Trophoblast cell (in vitro differentiated cells and primary cell): Measurements from ENCODE around the gene NEUROG1. TPM values are rescaled to one million over a fixed set of nuclear protein-coding genes. Genes with fewer than 3 reads are reported as not detected.

ENCODE experiments used
- DNase-seq, 2 donors: peaks; one replicate each; pipeline ENCODE4 v3.0.0-alpha.2; 2016
- H2AFZ ChIP-seq: 2 replicates; pipeline ENCODE4 v1.6.1; 2013; ENCODE audit warnings: low read length, moderate library complexity, mild to moderate bottlenecking; ENCODE audit not compliant: insufficient read depth, poor library complexity
- H2AK5ac ChIP-seq: 2 replicates; pipeline ENCODE4 v1.6.1; 2013; ENCODE audit warnings: mild to moderate bottlenecking, low read length
- H2BK120ac ChIP-seq: 2 replicates; pipeline ENCODE4 v1.6.1; 2013; ENCODE audit warnings: low read length, mild to moderate bottlenecking, moderate library complexity; ENCODE audit not compliant: insufficient read depth, poor library complexity
- H2BK12ac ChIP-seq: 2 replicates; pipeline ENCODE4 v1.6.1; 2013; ENCODE audit warnings: mild to moderate bottlenecking, low read length, moderate library complexity
- H2BK5ac ChIP-seq: 2 replicates; pipeline ENCODE4 v1.6.1; 2013; ENCODE audit warnings: low read length, low read depth, moderate library complexity, mild to moderate bottlenecking; ENCODE audit not compliant: poor library complexity
- H3K14ac ChIP-seq: 2 replicates; pipeline ENCODE4 v1.6.1; 2013; ENCODE audit warnings: mild to moderate bottlenecking, low read length
- H3K18ac ChIP-seq: 2 replicates; pipeline ENCODE4 v1.6.1; 2013; ENCODE audit warnings: mild to moderate bottlenecking, low read length
- H3K23ac ChIP-seq: 2 replicates; pipeline ENCODE4 v1.6.1; 2013; ENCODE audit warnings: low read length
- H3K27ac ChIP-seq: 2 replicates; pipeline ENCODE4 v1.5.1; 2013; ENCODE audit warnings: low read depth, mild to moderate bottlenecking, inconsistent platforms, low read length, moderate library complexity
- H3K27me3 ChIP-seq: 2 replicates; pipeline ENCODE4 v1.6.1; 2013; ENCODE audit warnings: inconsistent platforms, mild to moderate bottlenecking, low read length, moderate library complexity; ENCODE audit not compliant: insufficient read depth
- H3K36me3 ChIP-seq, 2 experiments: 1 replicate in 1 of 2; 2 replicates in 1 of 2; pipeline ENCODE4 v1.6.1; 2013; ENCODE audit warnings: low read length in 2 of 2, mild to moderate bottlenecking in 2 of 2, moderate library complexity in 1 of 2; ENCODE audit not compliant: insufficient read depth in 2 of 2, control insufficient read depth in 1 of 2
- H3K4ac ChIP-seq: 2 replicates; pipeline ENCODE4 v1.6.1; 2013; ENCODE audit warnings: low read depth, mild to moderate bottlenecking, low read length, moderate library complexity
- H3K4me1 ChIP-seq, 2 experiments: 1 replicate in 1 of 2; 2 replicates in 1 of 2; pipeline ENCODE4 v1.6.1; 2013; ENCODE audit warnings: low read length in 2 of 2, mild to moderate bottlenecking in 2 of 2, moderate library complexity in 1 of 2; ENCODE audit not compliant: insufficient read depth in 2 of 2, control insufficient read depth in 1 of 2
- H3K4me2 ChIP-seq: 2 replicates; pipeline ENCODE4 v1.6.1; 2013; ENCODE audit warnings: inconsistent platforms, mild to moderate bottlenecking, low read length, moderate library complexity
- H3K4me3 ChIP-seq: 2 replicates; pipeline ENCODE4 v1.5.1; 2013; ENCODE audit warnings: mild to moderate bottlenecking, low read depth, low read length, inconsistent platforms
- H3K79me1 ChIP-seq: one replicate; pipeline ENCODE4 v1.6.1; 2013; ENCODE audit warnings: low read length
- H3K79me2 ChIP-seq: 2 replicates; pipeline ENCODE4 v1.6.1; 2013; ENCODE audit warnings: low read length, mild to moderate bottlenecking; ENCODE audit not compliant: control insufficient read depth, insufficient read depth, poor library complexity
- H3K9ac ChIP-seq: 2 replicates; pipeline ENCODE4 v1.6.1; 2013; ENCODE audit warnings: mild to moderate bottlenecking, low read length
- H3K9me3 ChIP-seq: 2 replicates; pipeline ENCODE4 v1.6.1; 2013; ENCODE audit warnings: low read depth, mild to moderate bottlenecking, control low read depth, inconsistent platforms, low read length; ENCODE audit not compliant: insufficient read depth
- H4K12ac ChIP-seq: 2 replicates; pipeline ENCODE4 v1.6.1; 2013; ENCODE audit warnings: low read depth, mild to moderate bottlenecking, low read length, moderate library complexity
- H4K8ac ChIP-seq: 2 replicates; pipeline ENCODE4 v1.6.1; 2013; ENCODE audit warnings: low read depth, mild to moderate bottlenecking, low read length, moderate library complexity
- H4K91ac ChIP-seq: one replicate; pipeline ENCODE4 v1.6.1; 2013; ENCODE audit warnings: low read depth, mild to moderate bottlenecking, low read length, moderate library complexity
- WGBS: extraction: QIAGEN DNeasy Blood & Tissue Kit; methylation state at CpG from one replicate; pipeline ENCODE4 v1.1.7; 2013; ENCODE audit warnings: missing lambda C conversion rate; ENCODE audit not compliant: insufficient read length, insufficient coverage; ENCODE audit errors: extremely low coverage; 5-methylcytosine and 5-hydroxymethylcytosine counted together
- polyA plus RNA-seq: library from polyadenylated mRNA; stranded (reverse); fragments of 200-250 nt; gene quantifications from 2 replicates; pipeline ENCODE4 v1.2.3, GENCODE V29; 2013

Gene NEUROG1
- polyA plus RNA-seq, result not detected in 2 replicates

- Histone ChIP-seq H3K27me3 (peaks cover 69% of the 10 kb centered on the region), H3K9ac (no peak within 1 kb of the TSS), H3K4ac (no peak within 1 kb of the TSS), H4K8ac (no peak within 1 kb of the TSS), H2AFZ (no peak within 1 kb of the TSS), H2AK5ac (no peak within 1 kb of the TSS), H3K79me2 (no peaks in the 10 kb centered on the region), H3K14ac (no peak within 1 kb of the TSS), H2BK12ac (no peak within 1 kb of the TSS), H3K79me1 (no peaks in the 10 kb centered on the region), H3K27ac (no peak within 1 kb of the TSS), H2BK120ac (no peak within 1 kb of the TSS), H3K4me3 (peak within 1 kb of the TSS; percentile 57), H2BK5ac (no peak within 1 kb of the TSS), H3K23ac (no peak within 1 kb of the TSS), H3K4me2 (peak within 1 kb of the TSS; percentile 41), H3K9me3 (peaks cover 9% of the 10 kb centered on the region), H4K12ac (no peak within 1 kb of the TSS), H3K18ac (no peak within 1 kb of the TSS), H3K36me3 (no peaks in the 10 kb centered on the region), H4K91ac (no peak within 1 kb of the TSS), H3K4me1 (peaks cover 3 to 11% of the 10 kb centered on the region in 2 experiments)
- no CpG with 5 or more reads among the region's 74 CpGs for WGBS
- DNase-seq, result no peak
These were observed at the start of gene NEUROG1 for GRCh38 chr5:135535820-135536801. Gene NEUROG1 (minus strand): TSS chr5:135535964. CDS start chr5:135535690, 274 bp downstream.

DNA sequence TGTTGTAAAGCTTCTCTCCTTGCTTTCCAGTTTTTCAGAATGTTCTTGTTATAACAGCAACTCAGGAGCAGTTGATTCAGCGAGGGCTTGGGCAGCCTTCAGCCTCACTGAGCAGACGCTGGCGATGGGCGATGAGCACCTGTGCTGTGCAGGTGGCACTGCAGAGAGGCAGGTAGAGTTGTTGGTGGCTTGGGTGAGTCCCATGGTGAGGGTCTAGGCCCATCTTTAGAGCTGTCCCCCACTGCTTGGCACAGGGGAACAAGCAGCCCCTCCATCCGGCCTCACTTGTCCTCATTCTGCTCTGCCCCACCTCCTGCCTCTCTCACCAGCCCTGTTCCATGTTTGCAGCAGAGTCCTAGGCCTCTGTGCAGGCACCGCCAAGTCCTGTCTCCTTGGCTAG lies 49.2 kb upstream of the NEUROG1 start:
- Histone ChIP-seq H3K36me3 (peaks cover 0 to 1% of the 10 kb centered on the region in 2 experiments), H3K9me3 (peaks cover 2% of the 10 kb centered on the region), H2AK5ac (no peak overlapping the region), H3K14ac (no peak overlapping the region), H3K27me3 (peaks cover 3% of the 10 kb centered on the region), H3K79me2 (no peaks in the 10 kb centered on the region), H3K4me2 (no peak overlapping the region), H3K4ac (no peak overlapping the region), H3K18ac (no peak overlapping the region), H3K27ac (no peak overlapping the region), H4K8ac (no peak overlapping the region), H2BK120ac (no peak overlapping the region), H3K4me1 (no peaks in the 10 kb centered on the region), H3K4me3 (no peak overlapping the region), H3K9ac (no peak overlapping the region), H4K12ac (no peak overlapping the region), H3K79me1 (no peaks in the 10 kb centered on the region), H2AFZ (no peak overlapping the region), H4K91ac (no peak overlapping the region), H3K23ac (no peak overlapping the region), H2BK5ac (no peak overlapping the region), H2BK12ac (no peak overlapping the region)
- no peak for DNase-seq
- no CpG with 5 or more reads among the region's 6 CpGs for WGBS

GRCh38 chr5:135584276-135584675 lies 48.5 kb upstream of the NEUROG1 start:
- Histone ChIP-seq H2BK120ac (no peak overlapping the region), H3K18ac (no peak overlapping the region), H3K79me2 (no peaks in the 10 kb centered on the region), H4K12ac (no peak overlapping the region), H3K27ac (no peak overlapping the region), H3K4ac (no peak overlapping the region), H4K91ac (no peak overlapping the region), H3K9me3 (peaks cover 2% of the 10 kb centered on the region), H3K14ac (no peak overlapping the region), H3K4me2 (no peak overlapping the region), H3K36me3 (peaks cover 0 to 1% of the 10 kb centered on the region in 2 experiments), H3K23ac (no peak overlapping the region), H2AFZ (no peak overlapping the region), H3K9ac (no peak overlapping the region), H3K27me3 (peaks cover 8% of the 10 kb centered on the region), H3K4me1 (no peaks in the 10 kb centered on the region), H3K79me1 (no peaks in the 10 kb centered on the region), H2BK12ac (no peak overlapping the region), H2AK5ac (no peak overlapping the region), H4K8ac (no peak overlapping the region), H2BK5ac (no peak overlapping the region), H3K4me3 (no peak overlapping the region)
- WGBS, result no CpG with 5 or more reads among the region's 2 CpGs
- DNase-seq, result no peak

DNA sequence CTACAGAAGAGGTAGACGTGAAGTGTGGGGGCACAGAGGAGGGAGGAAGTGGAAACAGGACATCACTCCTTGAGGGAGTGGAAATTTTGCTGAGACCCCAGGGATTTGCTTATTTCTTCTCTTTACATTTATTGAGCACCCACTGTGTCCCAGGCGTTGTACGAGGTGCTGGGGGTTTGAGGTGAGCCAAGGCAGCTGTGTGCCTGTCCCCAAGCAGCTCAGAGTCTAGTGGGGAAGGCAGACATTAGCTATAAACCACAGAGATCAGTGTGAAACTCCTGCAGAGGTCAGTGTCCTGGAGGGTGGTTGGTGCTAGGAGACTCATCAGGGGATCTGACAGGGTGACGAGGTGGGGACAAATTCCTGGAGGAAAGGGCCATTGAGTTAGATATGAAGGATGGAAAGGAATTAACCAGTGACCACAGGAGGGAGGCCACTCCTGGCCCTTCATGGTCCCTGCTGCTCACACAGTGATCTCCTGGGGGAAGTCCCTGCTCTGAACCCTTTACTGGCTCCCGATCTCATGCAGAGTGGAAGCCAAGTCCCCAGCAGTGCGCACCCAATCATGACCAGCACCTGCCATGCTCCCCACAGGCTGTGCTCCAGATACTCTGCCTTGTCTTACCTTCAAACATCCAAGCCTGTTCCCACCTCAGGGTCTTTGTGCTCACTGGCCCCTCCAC lies 46.5 kb upstream of the NEUROG1 start:
- no peak overlapping the region for H4K12ac ChIP-seq
- no peak overlapping the region for H3K9ac ChIP-seq
- H2AFZ ChIP-seq, result no peak overlapping the region
- no peak overlapping the region for H3K4ac ChIP-seq
- H3K4me2 ChIP-seq, result no peak overlapping the region
- no peak overlapping the region for H3K27ac ChIP-seq
- H2AK5ac ChIP-seq, result no peak overlapping the region
- no peak overlapping the region for H3K14ac ChIP-seq
- peaks cover 26% of the 10 kb centered on the region for H3K27me3 ChIP-seq
- H3K18ac ChIP-seq, result no peak overlapping the region
- no peaks in the 10 kb centered on the region for H3K79me1 ChIP-seq
- H3K4me3 ChIP-seq, result peak overlapping the region; percentile 5
- H3K4me1 ChIP-seq, result peaks cover 3 to 10% of the 10 kb centered on the region in 2 experiments
- peaks cover 6% of the 10 kb centered on the region for H3K9me3 ChIP-seq
- H3K79me2 ChIP-seq, result no peaks in the 10 kb centered on the region
- H4K8ac ChIP-seq, result no peak overlapping the region
- H3K23ac ChIP-seq, result no peak overlapping the region
- H2BK12ac ChIP-seq, result no peak overlapping the region
- no peak overlapping the region for H4K91ac ChIP-seq
- no peak overlapping the region for H2BK120ac ChIP-seq
- DNase-seq, result no peak
- H2BK5ac ChIP-seq, result no peak overlapping the region
- H3K36me3 ChIP-seq, result peaks cover 0 to 1% of the 10 kb centered on the region in 2 experiments
- no CpG with 5 or more reads among the region's 6 CpGs for WGBS
